Mucosa of descending colon (tissue), 3 donors: ENCODE measurements around the gene ADAT1. TPM values are rescaled to one million over a fixed set of nuclear protein-coding genes. Genes with fewer than 3 reads are reported as not detected.

Experiments used
- ATAC-seq: fragments of 200-7000 bp; cut with Tn5 transposase; one replicate; pipeline ENCODE4 v1.9.1; 2020; ENCODE audit warnings: mild to moderate bottlenecking, moderate library complexity
- DNase-seq, 3 donors: peaks; one replicate each; pipeline ENCODE4 v3.0.0-alpha.2; 2020
- H3K36me3 ChIP-seq: fragments of 200-600 bp; one replicate; pipeline ENCODE4 v1.8.0; 2021; ENCODE audit warnings: low read depth, mild to moderate bottlenecking
- H3K4me1 ChIP-seq: fragments of 200-600 bp; one replicate; pipeline ENCODE4 v1.8.0; 2021; ENCODE audit warnings: low read depth, mild to moderate bottlenecking
- H3K4me3 ChIP-seq: fragments of 200-600 bp; one replicate; pipeline ENCODE4 v1.8.0; 2021; ENCODE audit warnings: mild to moderate bottlenecking
- H3K9me3 ChIP-seq: fragments of 200-600 bp; one replicate; pipeline ENCODE4 v1.8.0; 2021; ENCODE audit warnings: mild to moderate bottlenecking
- CTCF ChIP-seq: fragments of 200-600 bp; IDR thresholded peaks from one replicate; pipeline ENCODE4 v1.8.0; 2022; ENCODE audit warnings: antibody characterized with exemption, mild to moderate bottlenecking
- intact Hi-C, 2 donors: fragments of 100-400 bp; cut with DNase I in 1 of 2; cut with micrococcal nuclease in 1 of 2; formaldehyde crosslinking; loops; one replicate each; pipeline versions ENCODE4 v1.11.0 to v1.11.1; 2022; cut with DNase I, micrococcal nuclease
- total RNA-seq, 3 donors: library from RNA; stranded (reverse); fragmentation: NEBNext Ultra II Directional in 2 of 3; extraction: Animal tissue kit (Norgen Biotek cat#: 25700) in 2 of 3; gene quantifications; one replicate each; pipeline versions ENCODE4 v1.2.1 to v1.2.4, GENCODE V29; 2021 to 2023
- donor health status: DM: no; HTN: no; CAD: no; lungs with moderate emphysema.
- donor health status: DM: no; HTN: no; CAD: no.
- donor health status: DM: no; HTN: yes; CAD: no.

The ADAT1 gene
- total RNA-seq, 3 donors from 2014 or later = 33.0 to 38.1 (median 35.8) TPM

GRCh38 chr16:75618780-75619179, 4.3 kb downstream of the ADAT1 start:
- ATAC-seq = no peak
- Histone ChIP-seq H3K4me1 (peaks cover 21% of the 10 kb centered on the region), H3K9me3 (no peaks in the 10 kb centered on the region), H3K4me3 (no peak overlapping the region), H3K36me3 (no peaks in the 10 kb centered on the region)
- intact Hi-C loops = no loop called here
- TF ChIP-seq CTCF = no peak
- no peak for DNase-seq

- intact Hi-C loops = no loop called here
- peaks cover 14% of the 10 kb centered on the region for H3K4me1 ChIP-seq
- H3K36me3 ChIP-seq = peaks cover 3% of the 10 kb centered on the region
Measured at GRCh38 chr16:75617121-75617520, 6.0 kb downstream of the ADAT1 start.

GRCh38 chr16:75616521-75617010, 6.5 kb downstream of the ADAT1 start:
- TF ChIP-seq CTCF = no peak
- H3K4me3 ChIP-seq = no peak overlapping the region
- peak; percentile 45 for ATAC-seq
- no peak for DNase-seq
- H3K36me3 ChIP-seq = peaks cover 3% of the 10 kb centered on the region
- intact Hi-C loops = no loop called here
- no peaks in the 10 kb centered on the region for H3K9me3 ChIP-seq
- peaks cover 8% of the 10 kb centered on the region for H3K4me1 ChIP-seq

More at GRCh38 chr16:75617121-75617520, 6.0 kb downstream of the ADAT1 start:
- no peak for DNase-seq
- no peak for ATAC-seq
- Histone ChIP-seq H3K9me3 (no peaks in the 10 kb centered on the region), H3K4me3 (no peak overlapping the region)
- TF ChIP-seq CTCF = no peak

GRCh38 chr16:75615619-75616018, 7.5 kb downstream of the ADAT1 start:
- Histone ChIP-seq H3K9me3 (no peaks in the 10 kb centered on the region), H3K4me1 (no peaks in the 10 kb centered on the region), H3K4me3 (no peak overlapping the region), H3K36me3 (peaks cover 3% of the 10 kb centered on the region)
- intact Hi-C loops = no loop called here
- TF ChIP-seq CTCF = no peak
- ATAC-seq (no peak), DNase-seq (no peak)

- no peak for ATAC-seq
- TF ChIP-seq CTCF = no peak
- peaks cover 3% of the 10 kb centered on the region for H3K36me3 ChIP-seq
- no peak overlapping the region for H3K4me3 ChIP-seq
- H3K4me1 ChIP-seq = no peaks in the 10 kb centered on the region
- intact Hi-C loops = no loop called here
- DNase-seq = no peak
- H3K9me3 ChIP-seq = no peaks in the 10 kb centered on the region
Measured at GRCh38 chr16:75614066-75614897, 8.8 kb downstream of the ADAT1 start.
